Measurements from ENCODE around the gene ACVR2A. TPM values are rescaled to one million over a fixed set of nuclear protein-coding genes. Genes with fewer than 3 reads are reported as not detected.

ACVR2A gene
- total RNA-seq, 1 experiment from 2014 or later: 9.4 TPM

- TF ChIP-seq REST (IDR thresholded peaks at IDR 0.05; ENCODE audit: low read depth) (no peak), SRF (IDR thresholded peaks at IDR 0.05; ENCODE audit: low read depth) (no peak), ZFX (IDR thresholded peaks at IDR 0.05) (peak; percentile 86)
These were observed 749 bp upstream of the ACVR2A start (continued) for GRCh38 chr2:147843864-147844696.

GRCh38 chr2:147845411-147845971 lies 662 bp downstream of the ACVR2A start:
- Histone ChIP-seq H2AFZ (ENCODE audit: low read depth, low read length, poor library complexity, severe bottlenecking) (no peak overlapping the region), H3K9ac (ENCODE audit: low read length) (peak overlapping the region; percentile 61), H3K4me2 (ENCODE audit: low read length) (peak overlapping the region; percentile 92), H3K79me2 (ENCODE audit: insufficient read depth, low read length) (peaks cover 49% of the 10 kb centered on the region), H3K27me3 (ENCODE audit: insufficient read depth, low read length) (no peaks in the 10 kb centered on the region), H4K20me1 (ENCODE audit: insufficient read depth) (no peaks in the 10 kb centered on the region), H3K9me2 (ENCODE audit: insufficient read depth) (no peaks in the 10 kb centered on the region), H3K4me1 (ENCODE audit: control insufficient read depth in 1 of 2, insufficient read depth in 2 of 2, low read length in 2 of 2) (peaks cover 6 to 23% of the 10 kb centered on the region in 2 experiments; a peak in 2 of 4 replicates), H3K4me3 (replicated peaks in 1 of 2; ENCODE audit: low read depth in 1 of 2, low read length in 2 of 2) (peak overlapping the region; percentile 71 to 80), H3K27ac (ENCODE audit: low read depth, low read length) (no peak overlapping the region), H3K9me3 (ENCODE audit: control insufficient read depth in 1 of 2, insufficient read depth in 1 of 2, low read depth in 1 of 2, low read length in 2 of 2) (no peaks in the 10 kb centered on the region), H3K36me3 (ENCODE audit: control insufficient read depth in 1 of 2, insufficient read depth in 2 of 2, low read length in 2 of 2) (no peaks in the 10 kb centered on the region)
- intact Hi-C loops (cut with micrococcal nuclease): no loop called here
- ATAC-seq (no peak), DNase-seq (ENCODE audit: low read depth, low spot score) (no peak)
- POLR2A ChIA-PET: no interaction called here
- CTCF ChIA-PET: no interaction called here
- no peak for TF ChIP-seq ZFX (IDR thresholded peaks at IDR 0.05)
- TF ChIP-seq ELF1 (IDR thresholded peaks at IDR 0.05; ENCODE audit: borderline replicate concordance, low read depth): no peak
- TF ChIP-seq TCF7L2 (IDR thresholded peaks at IDR 0.05; ENCODE audit: borderline replicate concordance, extremely low read depth, insufficient read depth, insufficient read length): no peak
- TF ChIP-seq JUND (IDR thresholded peaks at IDR 0.05): no peak
- no peak for TF ChIP-seq RAD21 (IDR thresholded peaks at IDR 0.05; ENCODE audit: low read depth)
- TF ChIP-seq FOSL1 (IDR thresholded peaks at IDR 0.05; ENCODE audit: low read depth): no peak
- no peak for TF ChIP-seq CEBPB (IDR thresholded peaks at IDR 0.05; ENCODE audit: low read depth)
- no peak for TF ChIP-seq EZH2phosphoT487 (IDR thresholded peaks at IDR 0.05; ENCODE audit: borderline replicate concordance)
- TF ChIP-seq REST (IDR thresholded peaks at IDR 0.05; ENCODE audit: low read depth): no peak
- no peak for TF ChIP-seq SIN3A (IDR thresholded peaks at IDR 0.05; ENCODE audit: low read depth)
- TF ChIP-seq EZH2 (IDR thresholded peaks at IDR 0.05): no peak
- no peak for TF ChIP-seq YY1 (IDR thresholded peaks at IDR 0.05; ENCODE audit: extremely low read depth, insufficient replicate concordance, low read depth, low read length)
- TSS peak; percentile 55 for BruUV-seq (replicated peaks)
- RAD21 ChIA-PET (ENCODE audit: low non-redundant PET in 1 of 2, low total read pairs in 2 of 2, uncharacterized antibody in 2 of 2, unreplicated experiment in 2 of 2): interaction anchor here in 1 of 2 experiments (0.7 kb wide), 1 partner anchor 14 kb away, joined by 5 read pairs; no protein-coding TSS in a partner anchor
